Measurements from ENCODE around the gene PCGF1. TPM values are rescaled to one million over a fixed set of nuclear protein-coding genes. Genes with fewer than 3 reads are reported as not detected.
A peak's percentile ranks its signal among the peaks of the same experiment; 100 is the strongest.

PCGF1 gene
- total and polyA plus RNA-seq, 2 of the 13 experiments (the other 11 are each of a cell fraction or from before 2014, with no cell fraction given): 20.4 to 22.6 TPM

GRCh38 chr2:74512744-74513604 lies 5.5 kb upstream of the PCGF1 start (continued):
- TF ChIP-seq, protein P1, sequence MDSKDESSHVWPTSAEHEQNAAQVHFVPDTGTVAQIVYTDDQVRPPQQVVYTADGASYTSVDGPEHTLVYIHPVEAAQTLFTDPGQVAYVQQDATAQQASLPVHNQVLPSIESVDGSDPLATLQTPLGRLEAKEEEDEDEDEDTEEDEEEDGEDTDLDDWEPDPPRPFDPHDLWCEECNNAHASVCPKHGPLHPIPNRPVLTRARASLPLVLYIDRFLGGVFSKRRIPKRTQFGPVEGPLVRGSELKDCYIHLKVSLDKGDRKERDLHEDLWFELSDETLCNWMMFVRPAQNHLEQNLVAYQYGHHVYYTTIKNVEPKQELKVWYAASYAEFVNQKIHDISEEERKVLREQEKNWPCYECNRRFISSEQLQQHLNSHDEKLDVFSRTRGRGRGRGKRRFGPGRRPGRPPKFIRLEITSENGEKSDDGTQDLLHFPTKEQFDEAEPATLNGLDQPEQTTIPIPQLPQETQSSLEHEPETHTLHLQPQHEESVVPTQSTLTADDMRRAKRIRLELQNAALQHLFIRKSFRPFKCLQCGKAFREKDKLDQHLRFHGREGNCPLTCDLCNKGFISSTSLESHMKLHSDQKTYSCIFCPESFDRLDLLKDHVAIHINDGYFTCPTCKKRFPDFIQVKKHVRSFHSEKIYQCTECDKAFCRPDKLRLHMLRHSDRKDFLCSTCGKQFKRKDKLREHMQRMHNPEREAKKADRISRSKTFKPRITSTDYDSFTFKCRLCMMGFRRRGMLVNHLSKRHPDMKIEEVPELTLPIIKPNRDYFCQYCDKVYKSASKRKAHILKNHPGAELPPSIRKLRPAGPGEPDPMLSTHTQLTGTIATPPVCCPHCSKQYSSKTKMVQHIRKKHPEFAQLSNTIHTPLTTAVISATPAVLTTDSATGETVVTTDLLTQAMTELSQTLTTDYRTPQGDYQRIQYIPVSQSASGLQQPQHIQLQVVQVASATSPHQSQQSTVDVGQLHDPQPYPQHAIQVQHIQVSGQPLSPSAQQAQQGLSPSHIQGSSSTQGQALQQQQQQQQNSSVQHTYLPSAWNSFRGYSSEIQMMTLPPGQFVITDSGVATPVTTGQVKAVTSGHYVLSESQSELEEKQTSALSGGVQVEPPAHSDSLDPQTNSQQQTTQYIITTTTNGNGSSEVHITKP (CRISPR knock-in tag; IDR thresholded peaks at IDR 0.05; ENCODE audit: low read depth): no peak
- TF ChIP-seq ZBTB1 (CRISPR knock-in tag; IDR thresholded peaks at IDR 0.05; ENCODE audit: borderline replicate concordance): no peak
- TF ChIP-seq, protein P2, sequence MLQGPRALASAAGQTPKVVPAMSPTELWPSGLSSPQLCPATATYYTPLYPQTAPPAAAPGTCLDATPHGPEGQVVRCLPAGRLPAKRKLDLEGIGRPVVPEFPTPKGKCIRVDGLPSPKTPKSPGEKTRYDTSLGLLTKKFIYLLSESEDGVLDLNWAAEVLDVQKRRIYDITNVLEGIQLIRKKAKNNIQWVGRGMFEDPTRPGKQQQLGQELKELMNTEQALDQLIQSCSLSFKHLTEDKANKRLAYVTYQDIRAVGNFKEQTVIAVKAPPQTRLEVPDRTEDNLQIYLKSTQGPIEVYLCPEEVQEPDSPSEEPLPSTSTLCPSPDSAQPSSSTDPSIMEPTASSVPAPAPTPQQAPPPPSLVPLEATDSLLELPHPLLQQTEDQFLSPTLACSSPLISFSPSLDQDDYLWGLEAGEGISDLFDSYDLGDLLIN (CRISPR knock-in tag; IDR thresholded peaks at IDR 0.05; ENCODE audit: borderline replicate concordance): no peak
- TF ChIP-seq GABPA (IDR thresholded peaks at IDR 0.05; ENCODE audit: low read depth, low read length): no peak
- TF ChIP-seq GABPA (CRISPR knock-in tag; IDR thresholded peaks at IDR 0.05; ENCODE audit: low read depth): no peak
- TF ChIP-seq TRIM24 (CRISPR knock-in tag; IDR thresholded peaks at IDR 0.05): no peak
- TF ChIP-seq JUN (CRISPR knock-in tag; IDR thresholded peaks at IDR 0.05): no peak
- no peak for TF ChIP-seq ZNF292 (CRISPR knock-in tag; IDR thresholded peaks at IDR 0.05; ENCODE audit: borderline replicate concordance, low read depth)
- TF ChIP-seq ZNF501 (CRISPR knock-in tag; IDR thresholded peaks at IDR 0.05): peak; percentile 29; the same call in 1 of the 2 replicates
- TF ChIP-seq ZNF138 (CRISPR knock-in tag; IDR thresholded peaks at IDR 0.05; ENCODE audit: low read depth): no peak
- no peak for TF ChIP-seq ATF4 (CRISPR knock-in tag; IDR thresholded peaks at IDR 0.05)
- no peak for TF ChIP-seq RERE (CRISPR knock-in tag; IDR thresholded peaks at IDR 0.05; ENCODE audit: low read depth)
- no peak for TF ChIP-seq KDM6A (CRISPR knock-in tag; IDR thresholded peaks at IDR 0.05; ENCODE audit: low read depth)
- no peak for TF ChIP-seq KDM5A (IDR thresholded peaks at IDR 0.05; ENCODE audit: borderline replicate concordance, low read length)
- TF ChIP-seq ZFP1 (CRISPR knock-in tag; IDR thresholded peaks at IDR 0.05): no peak
- TF ChIP-seq, protein P3, sequence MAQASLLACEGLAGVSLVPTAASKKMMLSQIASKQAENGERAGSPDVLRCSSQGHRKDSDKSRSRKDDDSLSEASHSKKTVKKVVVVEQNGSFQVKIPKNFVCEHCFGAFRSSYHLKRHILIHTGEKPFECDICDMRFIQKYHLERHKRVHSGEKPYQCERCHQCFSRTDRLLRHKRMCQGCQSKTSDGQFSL (CRISPR knock-in tag; IDR thresholded peaks at IDR 0.05): no peak
